Natural killer cell treated with Interleukin-12 subunit alpha and Interleukin-12 subunit beta and Interleukin-15 and Interleukin-18, amount 100 ng/mL, for 72 hours (primary cell): ENCODE measurements around the gene SRGAP2C. TPM values are rescaled to one million over a fixed set of nuclear protein-coding genes. Genes with fewer than 3 reads are reported as not detected.
"Not testable (repeated sequence)": the region's sequence is repeated elsewhere in the genome, so short reads cannot be mapped to it uniquely, and the experiment has no call there.

Source experiments
- ATAC-seq, 2 donors: fragments of 150-1000 bp; cut with Tn5 transposase in 1 of 2; sonication (Bioruptor Pico), chemical (Tn5 transposase) in 1 of 2; 2 replicates each; pipeline ENCODE4 v1.10.0; 2021
- DNase-seq: peaks from one replicate; pipeline ENCODE4 v3.0.0; 2022; ENCODE audit warnings: low spot score
- H3K27ac Mint-ChIP-seq, 2 donors: 1 replicate in 1 of 2; 2 replicates in 1 of 2; pipeline ENCODE4 v1.8.0; 2022; ENCODE audit warnings: mixed read lengths in 2 of 2, mild to moderate bottlenecking in 1 of 2, moderate library complexity in 1 of 2
- H3K27me3 Mint-ChIP-seq, 2 donors: 1 replicate in 1 of 2; 2 replicates in 1 of 2; pipeline ENCODE4 v1.8.0; 2022; ENCODE audit warnings: mixed read lengths in 2 of 2
- H3K36me3 Mint-ChIP-seq: one replicate; pipeline ENCODE4 v1.8.0; 2022; ENCODE audit warnings: mixed read lengths
- H3K4me1 Mint-ChIP-seq, 2 donors: 1 replicate in 1 of 2; 2 replicates in 1 of 2; pipeline ENCODE4 v1.8.0; 2022; ENCODE audit warnings: low read depth in 2 of 2, mixed read lengths in 2 of 2, mild to moderate bottlenecking in 1 of 2
- H3K4me3 Mint-ChIP-seq: one replicate; pipeline ENCODE4 v1.8.0; 2022; ENCODE audit warnings: mixed read lengths
- H3K9me3 Mint-ChIP-seq: 2 replicates; pipeline ENCODE4 v1.8.0; 2022; ENCODE audit warnings: mixed read lengths
- total RNA-seq, 2 donors: library from RNA; stranded (reverse); gene quantifications; one replicate each; pipeline ENCODE4 v1.2.3, GENCODE V29; 2022

SRGAP2C gene
- 10 to 100 TPM; 39.3 to 74.3 TPM for total RNA-seq

DNA sequence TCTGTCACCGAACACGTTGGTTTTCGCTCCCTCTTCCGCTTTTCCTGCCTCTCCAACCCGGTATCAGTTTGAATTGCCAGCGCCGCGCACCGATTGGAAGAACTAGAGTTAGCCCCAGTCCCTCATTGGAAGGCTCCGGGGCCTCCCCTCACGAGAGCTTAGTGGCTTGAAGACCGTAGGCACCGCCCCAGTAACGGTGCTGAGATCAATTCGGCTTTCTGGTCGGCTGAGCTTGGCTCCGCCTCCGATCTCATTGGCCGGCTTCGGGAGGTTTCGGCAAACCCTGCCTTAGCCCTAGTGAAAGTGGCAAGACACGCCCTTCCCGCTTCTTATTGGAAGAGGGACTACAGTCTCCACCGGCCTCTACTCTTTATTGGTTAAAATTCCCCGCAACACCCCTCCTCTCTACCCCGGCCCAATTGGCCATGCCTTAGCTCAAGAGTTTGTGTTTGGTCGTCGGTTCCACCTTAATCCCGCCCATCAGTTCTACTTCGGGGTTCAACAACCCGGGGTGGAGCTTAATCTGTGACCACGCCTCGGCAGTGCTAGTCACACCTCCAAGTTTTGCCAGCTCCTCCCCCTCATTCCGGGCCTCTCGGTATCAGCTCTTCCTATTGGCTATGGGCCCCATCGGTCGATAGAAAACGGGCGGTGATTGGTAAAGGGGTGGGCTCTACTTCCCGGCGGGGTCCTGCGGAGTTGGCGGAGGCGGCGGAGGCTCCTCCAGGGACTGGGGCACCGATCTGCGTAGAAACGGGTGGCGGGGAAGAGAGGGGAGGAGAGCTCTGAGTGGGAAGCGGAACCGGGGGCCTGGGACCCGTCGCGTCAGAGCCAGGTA lies at the start of gene SRGAP2C, which contains the start of gene FAM72B:
Gene SRGAP2C (plus strand): TSS at position 686 of the 838 bp plus-strand sequence. CDS start 2,472 bp downstream, outside the sequence.
Gene FAM72B (minus strand): TSS at position 51 of the 838 bp plus-strand sequence. CDS start 851 bp downstream, outside the sequence.
- not testable (repeated sequence) for H3K27me3 Mint-ChIP-seq, H3K36me3 Mint-ChIP-seq, H3K4me1 Mint-ChIP-seq, H3K9me3 Mint-ChIP-seq
- peak; percentile 96 for DNase-seq
- ATAC-seq = peak; percentile 90 to 92
- Mint-ChIP-seq H3K27ac (peak within 1 kb of the TSS; percentile 56 to 81), H3K4me3 (peak within 1 kb of the TSS; percentile 77)

DNA sequence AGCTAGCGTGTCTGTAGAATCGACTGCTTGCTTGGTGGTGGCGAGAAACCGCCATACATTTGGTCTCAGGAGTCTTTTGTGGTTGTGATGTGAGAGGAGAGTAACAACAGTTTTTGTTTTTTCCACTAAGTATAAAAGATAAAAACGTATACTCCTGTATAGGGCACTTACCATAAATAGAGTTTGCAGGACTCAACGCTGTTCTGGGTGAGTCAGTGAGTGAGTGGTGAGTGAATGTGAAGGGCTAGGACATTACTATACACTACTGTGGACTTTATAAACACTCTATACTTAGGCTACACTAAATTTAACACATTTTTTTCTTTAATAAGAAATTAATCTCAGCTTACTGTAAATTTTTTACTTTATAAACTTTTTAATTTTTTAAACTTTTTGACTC lies 44.4 kb upstream of the SRGAP2C start:
- H3K36me3 Mint-ChIP-seq, ATAC-seq, H3K9me3 Mint-ChIP-seq: not testable (repeated sequence)

GRCh38 chr1:121148489-121149190 lies 36.1 kb upstream of the SRGAP2C start:
- DNase-seq, H3K36me3 Mint-ChIP-seq, H3K27ac Mint-ChIP-seq, H3K27me3 Mint-ChIP-seq, H3K4me3 Mint-ChIP-seq, H3K9me3 Mint-ChIP-seq, H3K4me1 Mint-ChIP-seq: not testable (repeated sequence)
- ATAC-seq = peak in 1 of 2 donors; percentile 73

More for the DNA sequence above, 44.4 kb upstream of the SRGAP2C start:
- not testable (repeated sequence) for H3K4me3 Mint-ChIP-seq, DNase-seq, H3K4me1 Mint-ChIP-seq, H3K27me3 Mint-ChIP-seq, H3K27ac Mint-ChIP-seq

DNA sequence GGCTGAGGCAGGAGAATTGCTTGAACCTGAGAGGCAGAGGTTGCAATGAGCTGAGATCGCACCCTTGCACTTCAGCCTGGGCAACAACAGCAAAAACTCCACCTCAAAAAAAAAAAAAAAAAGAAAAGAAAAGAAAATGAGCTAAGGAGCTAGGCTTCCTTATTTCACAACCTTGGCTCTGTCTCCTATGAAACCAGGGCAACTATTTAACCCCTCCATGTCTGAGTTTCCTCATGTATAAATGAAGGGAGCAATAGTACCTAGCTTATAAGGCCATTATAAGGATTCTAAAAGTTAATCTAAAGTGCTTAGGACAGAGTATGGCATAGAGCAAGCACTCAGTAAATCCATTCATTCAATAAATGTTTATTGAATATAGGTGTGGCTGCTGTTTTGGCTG lies 33.5 kb upstream of the SRGAP2C start:
- not testable (repeated sequence) for H3K4me3 Mint-ChIP-seq, H3K4me1 Mint-ChIP-seq, H3K9me3 Mint-ChIP-seq, DNase-seq, ATAC-seq, H3K36me3 Mint-ChIP-seq, H3K27me3 Mint-ChIP-seq, H3K27ac Mint-ChIP-seq

DNA sequence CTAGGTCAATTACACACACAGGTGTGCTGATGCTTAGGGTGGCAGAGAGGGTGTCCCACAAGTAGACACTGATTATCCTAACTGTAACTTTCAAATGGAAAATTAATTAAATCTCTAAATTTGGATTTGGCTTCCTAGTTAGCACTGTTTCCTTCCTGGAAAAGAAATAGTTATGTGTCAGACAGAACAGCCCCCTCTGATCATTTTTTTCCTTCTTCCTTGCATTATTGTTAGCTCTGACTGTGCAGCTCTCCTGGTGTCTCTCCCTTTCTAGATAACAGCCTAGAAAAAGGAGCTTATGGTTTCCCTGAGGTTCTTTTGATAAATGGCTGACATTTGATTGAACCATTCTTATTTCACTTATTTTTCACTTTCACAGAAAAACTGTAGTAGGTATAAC lies 32.0 kb upstream of the SRGAP2C start:
- H3K9me3 Mint-ChIP-seq, H3K4me1 Mint-ChIP-seq, H3K4me3 Mint-ChIP-seq, DNase-seq, ATAC-seq, H3K27me3 Mint-ChIP-seq, H3K27ac Mint-ChIP-seq, H3K36me3 Mint-ChIP-seq: not testable (repeated sequence)

DNA sequence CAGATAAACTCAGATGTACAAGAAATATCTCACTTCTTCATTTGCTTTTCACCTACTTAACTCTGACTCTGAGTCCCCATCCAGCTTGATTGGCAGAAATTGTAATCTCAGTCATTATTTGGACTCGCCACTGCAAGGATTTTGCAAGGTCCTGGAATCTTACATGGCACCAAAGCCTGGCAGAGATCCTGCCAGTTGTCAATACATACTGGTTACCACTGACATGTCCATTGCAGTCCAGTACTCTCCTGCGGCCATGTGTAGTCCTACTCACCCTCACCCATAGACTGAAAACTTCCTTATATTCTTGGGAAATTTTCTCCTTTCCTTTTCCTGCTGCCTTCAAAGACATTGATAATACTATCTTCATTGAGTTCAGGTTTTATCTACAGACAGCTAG lies 30.0 kb upstream of the SRGAP2C start:
- not testable (repeated sequence) for H3K27ac Mint-ChIP-seq, H3K36me3 Mint-ChIP-seq, DNase-seq, H3K4me1 Mint-ChIP-seq, H3K9me3 Mint-ChIP-seq, H3K4me3 Mint-ChIP-seq, H3K27me3 Mint-ChIP-seq, ATAC-seq

DNA sequence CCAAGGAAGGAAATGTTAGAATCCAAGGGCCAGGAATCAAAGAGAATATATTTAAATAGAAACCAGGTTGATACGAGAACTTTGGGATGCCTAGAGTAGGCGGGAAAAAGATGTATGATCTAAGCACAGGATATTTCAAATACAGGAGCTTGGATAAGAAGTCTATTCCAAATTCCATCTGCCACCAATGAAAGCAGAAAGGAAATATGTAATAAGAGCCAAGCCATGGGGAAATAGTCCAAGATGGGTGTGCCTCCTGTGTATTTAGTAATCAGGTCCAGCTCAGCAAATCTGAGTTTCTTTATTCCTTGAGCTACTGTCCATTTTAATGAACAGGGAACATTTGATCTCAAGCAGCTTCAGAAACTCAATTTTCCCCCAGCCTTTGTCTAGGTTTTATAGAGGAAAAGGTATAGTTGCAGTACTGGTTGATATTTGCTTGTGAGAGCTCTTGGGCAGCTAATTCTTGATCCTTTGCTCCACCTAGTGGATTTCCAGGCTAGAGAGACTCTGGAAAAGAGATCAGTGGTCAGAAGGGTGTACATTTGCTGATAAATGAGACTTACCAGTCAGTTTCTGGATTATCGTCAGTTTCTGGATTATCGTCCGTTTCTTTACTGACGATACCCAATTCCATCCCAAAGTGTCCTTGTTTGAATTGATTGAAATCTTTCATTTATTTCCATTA lies 29.0 kb upstream of the SRGAP2C start:
- H3K27ac Mint-ChIP-seq, DNase-seq, H3K9me3 Mint-ChIP-seq, H3K4me3 Mint-ChIP-seq, H3K36me3 Mint-ChIP-seq, H3K27me3 Mint-ChIP-seq, ATAC-seq, H3K4me1 Mint-ChIP-seq: not testable (repeated sequence)

DNA sequence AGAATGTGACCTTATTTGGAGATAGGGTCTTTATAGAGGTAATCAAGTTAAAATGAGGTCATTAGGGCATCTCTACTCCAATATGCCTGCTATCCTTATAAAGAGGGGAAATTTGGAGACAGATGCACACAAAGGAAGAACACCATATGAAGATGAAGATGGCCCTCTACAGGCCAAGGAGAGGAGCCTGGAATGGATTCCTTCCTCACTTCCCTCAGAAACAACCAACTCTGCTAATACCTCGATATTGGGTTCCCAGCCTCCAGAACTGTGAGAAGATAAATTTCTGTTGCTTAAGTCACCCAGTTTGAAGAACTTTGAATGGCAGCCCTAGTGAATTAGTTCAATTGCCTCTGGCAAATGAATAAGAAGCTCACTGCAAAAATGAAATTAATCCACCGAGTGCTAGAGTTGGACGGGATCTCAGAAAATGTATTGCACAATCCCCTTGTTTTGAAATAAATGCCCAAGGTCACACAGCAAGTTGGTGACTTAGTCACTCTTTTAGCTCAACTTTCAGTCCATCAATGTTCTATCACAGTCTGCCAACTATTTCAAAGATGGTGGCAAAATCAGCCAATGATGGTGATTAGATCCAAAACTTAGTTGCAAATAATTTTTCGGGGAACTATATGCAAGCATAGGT lies 27.7 kb upstream of the SRGAP2C start:
- H3K4me3 Mint-ChIP-seq, H3K4me1 Mint-ChIP-seq, ATAC-seq, DNase-seq, H3K36me3 Mint-ChIP-seq, H3K27me3 Mint-ChIP-seq, H3K9me3 Mint-ChIP-seq, H3K27ac Mint-ChIP-seq: not testable (repeated sequence)

- H3K36me3 Mint-ChIP-seq, H3K4me1 Mint-ChIP-seq, H3K4me3 Mint-ChIP-seq, H3K27me3 Mint-ChIP-seq, DNase-seq, H3K27ac Mint-ChIP-seq, ATAC-seq, H3K9me3 Mint-ChIP-seq: not testable (repeated sequence)
These were observed 27.2 kb upstream of the SRGAP2C start for GRCh38 chr1:121157609-121158008.

- not testable (repeated sequence) for DNase-seq, H3K27ac Mint-ChIP-seq, H3K9me3 Mint-ChIP-seq, H3K4me1 Mint-ChIP-seq, H3K27me3 Mint-ChIP-seq, H3K4me3 Mint-ChIP-seq, H3K36me3 Mint-ChIP-seq
- ATAC-seq = peak; percentile 71 to 83
These were observed 24.7 kb upstream of the SRGAP2C start for GRCh38 chr1:121160118-121160517.

DNA sequence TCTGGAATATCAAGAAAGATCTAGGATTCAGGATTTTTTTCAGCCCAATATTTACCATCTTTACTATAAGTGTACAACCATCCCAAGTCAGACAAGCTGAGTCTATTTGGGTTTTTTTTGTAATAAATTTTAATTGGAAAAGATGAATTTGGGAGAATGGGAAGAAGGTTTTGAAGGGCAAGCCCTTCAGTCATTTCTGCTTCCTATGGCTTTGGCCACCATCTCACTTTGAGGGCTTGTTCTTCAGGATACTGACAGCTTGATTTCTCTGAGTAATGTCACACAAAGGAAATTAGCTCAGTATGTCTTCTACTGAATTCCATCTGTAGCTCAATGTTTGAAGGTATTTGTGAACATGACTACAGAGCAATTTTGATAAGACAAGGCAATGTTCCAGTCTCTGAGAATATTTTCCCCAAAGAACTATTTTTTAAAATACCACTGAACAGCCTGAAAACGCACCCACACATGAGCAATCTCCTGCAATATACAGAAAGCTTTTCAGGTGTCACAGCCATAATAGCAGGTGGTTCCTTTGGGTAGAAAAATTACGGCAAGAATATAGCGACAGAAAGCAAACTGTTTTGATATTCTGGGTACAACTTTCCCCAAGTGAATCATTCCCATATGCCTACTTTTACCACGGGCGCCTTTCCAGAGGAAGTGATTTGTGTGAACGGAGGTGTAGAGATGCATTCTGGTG lies 23.4 kb upstream of the SRGAP2C start:
- not testable (repeated sequence) for DNase-seq

GRCh38 chr1:121163850-121164757 lies 20.7 kb upstream of the SRGAP2C start:
- H3K36me3 Mint-ChIP-seq, ATAC-seq, H3K27me3 Mint-ChIP-seq, DNase-seq, H3K9me3 Mint-ChIP-seq, H3K4me1 Mint-ChIP-seq, H3K27ac Mint-ChIP-seq, H3K4me3 Mint-ChIP-seq: not testable (repeated sequence)

More for the DNA sequence above, 23.4 kb upstream of the SRGAP2C start:
- not testable (repeated sequence) for H3K4me1 Mint-ChIP-seq, H3K9me3 Mint-ChIP-seq, H3K4me3 Mint-ChIP-seq, H3K27ac Mint-ChIP-seq, ATAC-seq, H3K27me3 Mint-ChIP-seq, H3K36me3 Mint-ChIP-seq
